Measurements from ENCODE around the gene FDXR. TPM values are rescaled to one million over a fixed set of nuclear protein-coding genes. Genes with fewer than 3 reads are reported as not detected.

Gene FDXR
- total RNA-seq, 1 donor from 2014 or later: 1.7 TPM

DNA sequence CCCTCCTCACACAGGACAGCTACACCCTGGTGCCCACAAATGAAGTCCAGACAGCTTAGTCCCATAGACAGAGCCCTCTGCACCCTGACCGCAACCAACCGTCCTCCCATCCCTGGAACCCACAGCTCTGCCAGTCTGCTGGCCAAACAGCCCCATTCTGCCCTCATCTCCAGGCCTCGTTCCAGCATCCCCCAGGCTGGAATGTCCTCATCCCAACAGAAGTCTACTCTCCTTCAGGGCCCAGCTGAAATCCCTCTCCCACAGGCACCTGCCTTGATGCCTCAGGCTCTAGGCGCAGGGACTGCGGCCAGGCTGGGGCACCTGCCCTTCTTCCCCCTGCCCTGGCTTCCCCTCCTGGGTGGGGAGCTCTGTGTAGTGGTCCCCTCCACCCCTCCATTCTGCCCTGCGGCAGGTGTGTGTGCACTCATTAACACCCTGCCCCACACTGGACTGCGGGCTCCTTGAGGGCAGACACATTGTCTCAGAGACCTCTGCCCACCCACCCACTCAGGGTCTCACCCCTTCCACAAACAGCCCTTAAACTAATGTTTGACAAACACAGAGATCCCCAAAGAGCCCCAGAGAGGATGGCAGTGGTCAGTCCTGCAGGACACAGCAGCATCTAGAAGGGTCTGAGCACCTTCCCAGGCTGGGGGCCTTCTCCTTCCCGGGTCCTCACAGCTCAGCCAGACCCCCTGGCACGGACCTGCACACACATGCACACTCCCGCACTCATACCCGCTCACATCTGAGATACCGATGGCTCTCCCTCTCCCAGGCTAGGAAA is 13.9 kb downstream of the FDXR start:
- DNase-seq (ENCODE audit: low spot score): no peak

DNA sequence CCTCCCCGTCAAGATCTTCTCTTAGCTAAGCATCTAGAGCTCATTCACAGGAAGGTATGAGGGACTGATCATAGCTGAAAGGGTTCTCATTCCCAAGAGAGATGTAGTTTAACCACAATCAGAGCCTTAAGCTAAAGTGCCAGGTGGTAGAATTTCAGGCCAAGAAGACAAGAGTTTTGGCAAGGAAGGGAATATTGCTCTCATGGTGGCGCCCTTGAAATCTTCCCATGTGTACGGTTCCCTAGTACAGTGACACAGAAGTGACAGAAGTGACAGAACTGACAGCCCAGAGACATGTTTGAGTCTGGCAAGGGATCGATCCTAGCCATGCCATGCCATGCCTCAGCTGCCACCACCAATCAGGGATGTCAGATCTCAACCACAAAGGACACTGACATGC is 15.6 kb downstream of the FDXR start:
- no peak for DNase-seq (ENCODE audit: low spot score)

DNA sequence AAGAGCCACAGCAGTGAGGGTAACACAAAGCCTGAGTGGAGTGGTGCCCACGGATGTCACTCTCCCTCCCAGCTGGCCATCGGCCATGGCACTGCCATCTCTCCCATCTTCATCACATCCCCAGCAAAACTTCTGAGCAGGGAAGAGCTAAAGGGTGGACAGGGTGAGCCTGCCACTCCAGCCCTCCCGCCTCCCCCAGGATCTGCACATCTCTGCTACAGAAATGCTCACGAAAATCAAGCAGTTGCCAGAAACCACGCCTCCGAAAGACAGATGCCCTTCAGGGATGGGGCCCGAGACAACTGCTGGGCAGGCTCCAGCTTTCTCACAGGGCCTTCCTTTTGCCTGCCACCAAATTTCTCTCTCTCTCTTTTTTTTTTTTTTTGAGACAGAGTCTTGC is 16.7 kb downstream of the FDXR start:
- DNase-seq (ENCODE audit: low spot score): no peak

DNA sequence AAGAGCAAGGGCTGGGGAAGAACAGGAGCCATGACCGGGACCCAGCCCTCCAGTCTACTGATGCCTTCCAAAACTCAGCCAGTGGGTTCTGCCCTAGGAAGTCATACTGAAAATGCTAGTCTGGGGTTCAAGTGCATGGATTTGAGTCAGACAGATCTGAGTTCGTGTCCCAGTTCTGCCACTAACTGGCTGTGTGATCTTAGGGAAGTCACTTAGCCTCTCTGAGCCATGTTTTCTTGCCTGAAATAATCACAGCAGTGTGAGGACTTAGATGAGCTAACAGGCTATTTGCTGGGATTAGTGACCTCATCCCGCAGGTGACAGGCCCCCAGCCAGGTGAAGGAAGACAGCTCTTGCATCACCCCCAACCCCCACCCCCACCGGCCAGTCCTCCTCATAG is 17.5 kb downstream of the FDXR start:
- DNase-seq (ENCODE audit: low spot score): no peak

GRCh38 chr17:74854792-74855191 is 18.0 kb downstream of the FDXR start:
- no peak for DNase-seq (ENCODE audit: low spot score)

DNA sequence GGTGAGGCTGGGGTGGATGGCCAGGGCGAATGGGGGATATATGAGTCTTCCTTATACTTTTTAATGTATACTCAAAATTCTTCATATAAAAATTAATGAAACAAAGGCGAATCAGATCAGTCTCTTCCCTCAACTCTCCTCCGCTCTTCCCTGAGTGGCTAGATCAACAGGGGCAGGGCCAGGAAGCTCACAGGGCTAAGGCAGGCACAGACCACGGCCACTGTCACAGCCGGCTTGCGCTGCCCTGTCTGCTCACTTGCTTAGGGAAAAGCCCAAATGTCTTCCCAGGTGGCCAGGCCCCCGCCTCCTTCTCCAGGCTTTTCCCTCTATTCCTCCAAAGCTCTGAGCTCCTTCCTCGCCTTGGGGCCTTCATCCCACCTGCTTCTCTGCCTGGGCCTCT is 19.1 kb downstream of the FDXR start:
- no peak for DNase-seq (ENCODE audit: low spot score)

- DNase-seq (ENCODE audit: low spot score): no peak
Observed at GRCh38 chr17:74853048-74853397, 19.8 kb downstream of the FDXR start.

GRCh38 chr17:74852237-74853047 is 20.4 kb downstream of the FDXR start:
- DNase-seq (ENCODE audit: low spot score): no peak

DNA sequence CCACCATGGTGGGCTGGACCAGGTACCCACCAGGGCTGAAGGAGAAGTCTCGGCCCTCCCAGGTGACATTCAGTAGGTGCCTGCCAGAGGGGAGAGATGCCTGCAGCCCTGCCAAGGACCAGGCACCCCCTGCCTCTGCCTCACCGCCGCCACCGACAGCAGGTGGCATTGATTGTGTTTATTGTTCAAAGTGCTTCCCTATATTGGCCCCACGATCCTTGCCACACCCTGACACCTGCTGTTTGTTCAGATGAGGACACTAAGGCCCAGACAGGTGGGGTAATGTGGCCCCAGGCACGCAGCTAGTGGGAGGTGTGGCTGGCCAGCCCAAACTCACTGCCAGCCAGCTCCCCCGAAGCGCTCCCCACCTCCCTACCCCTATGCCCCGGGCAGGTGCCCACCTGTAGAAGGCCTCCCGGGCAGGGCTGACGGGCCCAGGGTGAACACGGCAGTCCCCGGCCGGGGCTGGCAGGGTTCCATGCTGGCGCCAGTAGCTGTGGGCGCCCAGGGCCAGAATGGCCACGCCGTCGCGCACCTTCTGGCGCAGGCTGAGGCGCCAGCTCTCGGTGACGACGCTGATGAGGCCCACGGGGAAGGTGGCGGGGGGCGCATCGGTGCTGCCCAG is 21.1 kb downstream of the FDXR start:
- no peak for DNase-seq (ENCODE audit: low spot score)

GRCh38 chr17:74850914-74851313 is 21.9 kb downstream of the FDXR start:
- DNase-seq (ENCODE audit: low spot score): no peak

DNA sequence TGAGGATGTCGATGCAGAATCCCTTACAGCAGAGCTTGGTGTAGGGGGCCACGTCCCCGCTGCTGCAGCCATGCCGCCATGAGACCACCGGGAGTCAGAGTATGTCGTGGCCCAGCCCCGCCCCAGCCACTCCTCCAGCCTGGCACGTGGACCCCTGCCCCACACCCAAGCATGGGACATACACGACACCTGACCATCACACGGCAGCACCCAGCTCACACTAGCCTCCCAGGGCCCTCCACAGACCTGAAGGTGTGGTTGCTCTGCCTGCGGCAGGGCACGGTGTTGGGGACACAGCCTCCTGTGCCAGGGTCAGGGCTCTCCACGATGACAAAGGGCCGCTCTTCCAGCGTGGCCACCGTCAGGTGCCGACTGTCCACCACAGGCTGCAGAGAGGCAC is 22.5 kb downstream of the FDXR start:
- DNase-seq (ENCODE audit: low spot score): no peak

- no peak for DNase-seq (ENCODE audit: low spot score)
Observed at GRCh38 chr17:74848656-74849399, 24.0 kb downstream of the FDXR start.

DNA sequence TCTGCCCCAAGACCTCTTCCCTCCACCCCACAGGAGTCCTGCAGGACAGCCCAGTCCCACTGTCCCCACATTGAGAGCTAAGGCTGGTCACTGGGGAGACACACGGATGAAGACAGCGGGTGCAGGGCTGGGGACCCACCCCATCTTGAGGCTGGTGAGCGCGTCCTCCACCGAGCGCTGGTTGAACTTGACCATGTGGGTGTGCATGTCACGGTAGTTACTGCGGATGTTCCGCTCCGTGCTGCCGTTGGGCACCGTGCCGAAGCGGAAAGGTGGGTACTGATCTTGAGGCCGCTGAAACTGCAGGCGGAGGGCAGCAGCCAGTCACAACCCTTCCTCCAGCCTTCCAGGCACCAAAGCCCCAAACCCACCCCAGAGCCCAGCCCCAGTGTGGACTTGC is 26.2 kb downstream of the FDXR start:
- DNase-seq (ENCODE audit: low spot score): no peak

DNA sequence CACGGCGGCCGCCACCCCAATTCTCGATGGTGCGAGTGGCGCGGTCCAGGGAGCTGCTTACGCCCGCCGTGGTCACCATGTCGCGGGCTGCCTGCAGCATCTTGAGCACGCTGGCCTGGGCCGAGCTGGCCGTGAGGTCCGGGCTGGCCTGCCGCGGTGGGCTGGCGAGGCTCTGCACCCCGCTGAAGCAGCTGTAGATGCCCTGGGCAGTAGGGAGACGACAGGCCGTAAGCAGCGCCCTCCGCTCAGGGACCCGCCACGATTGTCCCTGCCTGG is 29.5 kb downstream of the FDXR start:
- no peak for DNase-seq (ENCODE audit: low spot score)

DNA sequence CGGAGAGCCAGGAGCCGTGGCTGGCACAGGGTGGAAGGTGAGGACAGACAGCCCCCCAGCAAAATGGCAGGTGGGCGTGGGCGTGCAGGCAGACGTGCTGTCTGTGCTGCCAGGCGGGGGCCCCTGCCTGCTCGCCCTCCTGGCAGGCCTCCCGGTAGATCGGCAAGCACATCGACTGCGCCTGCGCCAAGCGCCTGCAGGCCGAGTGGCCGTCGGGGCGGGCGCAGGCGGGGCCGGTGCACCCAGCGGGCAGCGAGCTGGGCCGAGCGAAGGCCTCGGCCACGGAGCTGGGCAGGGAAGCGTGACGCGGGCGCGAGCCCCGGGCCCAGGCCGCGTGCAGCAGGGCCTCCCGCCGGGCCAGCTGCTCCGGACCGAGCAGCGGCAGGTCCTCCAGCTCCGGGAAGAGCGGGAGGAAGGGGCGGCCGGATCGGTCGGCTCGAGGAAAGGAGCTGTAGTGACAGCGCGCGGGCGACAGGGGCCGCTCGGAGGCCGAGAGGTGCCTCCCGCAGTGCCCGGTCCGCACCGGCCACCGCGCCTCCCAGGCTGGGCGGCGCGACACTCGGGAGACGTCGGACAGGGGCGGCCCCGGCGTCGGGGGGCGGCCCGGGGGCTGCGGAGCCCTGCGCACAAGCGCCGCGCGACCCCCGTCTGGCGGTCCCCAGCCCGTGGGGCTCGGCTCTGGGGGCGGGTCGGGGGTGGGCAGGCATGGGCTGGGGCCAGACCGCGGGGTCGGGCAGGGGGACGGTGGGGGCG is 30.0 kb downstream of the FDXR start:
- DNase-seq (ENCODE audit: low spot score): peak; percentile 79

DNA sequence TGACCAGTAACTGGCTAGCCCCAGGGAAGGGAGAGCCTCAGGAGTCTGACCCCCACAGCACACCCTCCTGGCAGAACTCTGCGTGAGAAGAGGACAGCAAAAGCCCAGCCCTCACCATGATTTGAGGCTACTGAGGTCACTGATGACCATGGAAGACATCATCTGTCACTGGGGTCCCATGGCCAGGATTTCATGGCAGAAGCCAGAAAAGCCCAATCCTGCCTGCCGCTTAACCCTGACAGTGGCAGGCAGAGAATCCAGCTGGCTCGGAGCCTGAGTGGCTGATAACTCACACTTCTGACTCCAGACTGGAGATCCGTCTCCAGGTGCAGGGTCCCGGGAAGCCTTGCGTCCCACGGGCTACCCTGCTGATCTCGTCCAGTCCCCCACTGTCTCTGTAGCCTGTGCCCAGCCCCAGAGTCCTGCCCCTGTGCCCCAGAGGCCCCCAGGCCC is 30.6 kb downstream of the FDXR start:
- no peak for DNase-seq (ENCODE audit: low spot score)

DNA sequence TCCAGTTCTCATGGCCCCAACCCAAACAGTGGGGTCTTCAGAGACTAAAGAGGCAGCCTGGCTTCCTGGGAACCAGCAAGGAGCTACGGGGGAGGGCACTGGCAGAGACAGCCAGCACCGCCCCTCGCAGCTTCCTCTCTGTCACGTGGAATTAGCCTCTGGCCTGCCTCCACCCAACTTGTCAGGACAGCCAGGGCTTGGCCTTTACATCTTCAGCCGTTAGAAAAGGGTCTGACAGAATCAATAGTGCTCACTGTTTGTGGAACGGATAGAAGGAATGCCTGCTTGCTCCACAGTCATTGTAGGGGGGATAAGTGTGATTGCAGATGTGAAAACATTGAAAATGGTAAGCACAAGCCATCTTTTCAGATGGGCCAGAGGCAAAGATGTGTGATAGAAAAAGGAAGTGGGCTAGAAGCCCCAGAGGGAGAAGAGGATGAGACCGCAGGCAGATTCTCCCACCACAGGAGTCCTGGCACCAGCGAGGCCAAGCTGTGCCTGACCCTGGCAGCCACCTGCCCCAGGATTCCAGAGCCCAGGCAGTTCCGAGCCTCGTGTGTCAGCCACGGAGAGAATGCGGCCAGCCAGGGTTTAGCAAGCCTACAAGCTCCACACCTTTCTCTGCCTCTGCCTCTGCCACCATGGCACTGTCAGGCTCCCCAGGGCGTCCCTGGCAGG is 31.7 kb downstream of the FDXR start:
- peak; percentile 75 for DNase-seq (ENCODE audit: low spot score)

DNA sequence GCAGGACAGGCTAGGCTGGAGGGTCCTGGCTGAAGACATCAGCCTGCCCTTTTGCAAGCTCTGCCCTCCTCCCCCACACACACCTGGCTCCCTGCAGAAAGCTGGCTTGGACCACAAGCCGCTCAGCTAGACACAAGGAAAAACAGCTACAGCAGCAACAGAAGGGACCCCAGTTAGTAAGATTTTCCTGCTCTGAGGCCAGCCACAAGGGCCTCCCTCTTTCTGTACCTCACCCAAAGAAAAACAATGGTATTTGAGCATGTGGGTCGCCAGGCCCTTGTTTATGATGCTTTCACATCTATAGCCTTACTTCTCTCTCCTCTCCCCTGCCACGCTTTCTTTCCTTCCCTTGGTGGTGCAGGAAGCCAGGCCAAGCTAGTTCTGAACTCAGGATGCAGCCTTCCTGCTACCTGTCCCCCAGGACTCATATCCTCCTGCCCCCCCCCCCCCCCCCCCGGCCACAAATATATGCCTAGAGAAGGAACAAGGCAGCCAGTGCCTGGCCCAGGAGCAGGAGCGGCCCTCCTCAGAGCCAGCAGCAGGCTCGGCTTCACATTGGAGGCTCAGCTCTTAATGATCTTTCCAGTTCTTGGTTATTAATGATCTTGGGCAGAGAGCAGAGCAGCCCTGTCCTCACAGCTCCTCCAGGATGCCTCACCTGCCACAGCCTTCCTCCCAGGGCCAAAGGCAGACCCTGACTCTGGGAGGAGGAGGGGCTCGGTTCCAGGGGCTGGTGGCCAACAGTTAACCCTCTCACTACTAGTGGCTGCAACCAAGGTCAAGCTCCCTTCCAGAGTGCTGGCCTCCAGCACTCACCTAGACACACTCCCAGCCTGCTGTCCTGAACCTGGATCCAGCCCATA is 32.6 kb downstream of the FDXR start:
- no peak for DNase-seq (ENCODE audit: low spot score)

- DNase-seq (ENCODE audit: low spot score): no peak
Observed at GRCh38 chr17:74838274-74838673, 34.5 kb downstream of the FDXR start.
